Keratinocyte (primary cell): ENCODE results near the gene APOE.

Source experiments
- EZH2 ChIP-seq: IDR thresholded peaks from one replicate; pipeline ENCODE4 v1.6.1; 2012; ENCODE audit warnings: inconsistent platforms, mild to moderate bottlenecking, low read length, moderate library complexity
- TF ChIP-seq, protein P1 (sequence below), 3 experiments: IDR thresholded peaks in 1 of 3; conservative IDR thresholded peaks in 1 of 3; optimal IDR thresholded peaks in 1 of 3; 2 replicates in 2 of 3; 3 replicates in 1 of 3; pipeline versions ENCODE3 to v1.5.1; 2011; ENCODE audit warnings: low read length in 3 of 3, mild to moderate bottlenecking in 3 of 3, moderate library complexity in 2 of 3, control low read depth in 1 of 3, inconsistent platforms in 1 of 3; ENCODE audit not compliant: insufficient read depth in 2 of 3; ENCODE audit errors: extremely low read depth in 1 of 3

DNA sequence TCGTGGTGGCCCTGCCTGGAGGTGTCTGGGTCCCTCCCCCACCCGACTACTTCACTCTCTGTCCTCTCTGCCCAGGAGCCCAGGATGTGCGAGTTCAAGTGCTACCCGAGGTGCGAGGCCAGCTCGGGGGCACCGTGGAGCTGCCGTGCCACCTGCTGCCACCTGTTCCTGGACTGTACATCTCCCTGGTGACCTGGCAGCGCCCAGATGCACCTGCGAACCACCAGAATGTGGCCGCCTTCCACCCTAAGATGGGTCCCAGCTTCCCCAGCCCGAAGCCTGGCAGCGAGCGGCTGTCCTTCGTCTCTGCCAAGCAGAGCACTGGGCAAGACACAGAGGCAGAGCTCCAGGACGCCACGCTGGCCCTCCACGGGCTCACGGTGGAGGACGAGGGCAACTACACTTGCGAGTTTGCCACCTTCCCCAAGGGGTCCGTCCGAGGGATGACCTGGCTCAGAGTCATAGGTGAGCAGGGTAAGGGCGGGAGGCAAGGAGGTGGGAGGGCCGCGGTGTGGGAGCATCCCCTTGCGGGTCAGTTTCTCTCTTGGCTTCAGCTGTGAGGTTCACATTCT lies 40.3 kb upstream of the APOE start:
- TF ChIP-seq, protein P1, sequence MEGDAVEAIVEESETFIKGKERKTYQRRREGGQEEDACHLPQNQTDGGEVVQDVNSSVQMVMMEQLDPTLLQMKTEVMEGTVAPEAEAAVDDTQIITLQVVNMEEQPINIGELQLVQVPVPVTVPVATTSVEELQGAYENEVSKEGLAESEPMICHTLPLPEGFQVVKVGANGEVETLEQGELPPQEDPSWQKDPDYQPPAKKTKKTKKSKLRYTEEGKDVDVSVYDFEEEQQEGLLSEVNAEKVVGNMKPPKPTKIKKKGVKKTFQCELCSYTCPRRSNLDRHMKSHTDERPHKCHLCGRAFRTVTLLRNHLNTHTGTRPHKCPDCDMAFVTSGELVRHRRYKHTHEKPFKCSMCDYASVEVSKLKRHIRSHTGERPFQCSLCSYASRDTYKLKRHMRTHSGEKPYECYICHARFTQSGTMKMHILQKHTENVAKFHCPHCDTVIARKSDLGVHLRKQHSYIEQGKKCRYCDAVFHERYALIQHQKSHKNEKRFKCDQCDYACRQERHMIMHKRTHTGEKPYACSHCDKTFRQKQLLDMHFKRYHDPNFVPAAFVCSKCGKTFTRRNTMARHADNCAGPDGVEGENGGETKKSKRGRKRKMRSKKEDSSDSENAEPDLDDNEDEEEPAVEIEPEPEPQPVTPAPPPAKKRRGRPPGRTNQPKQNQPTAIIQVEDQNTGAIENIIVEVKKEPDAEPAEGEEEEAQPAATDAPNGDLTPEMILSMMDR (optimal IDR thresholded peaks at IDR 0.05 in 1 of 3, IDR thresholded peaks at IDR 0.05 in 1 of 3, conservative IDR thresholded peaks at IDR 0.05 in 1 of 3; ENCODE audit: extremely low read depth in 1 of 3, insufficient read depth in 2 of 3, low read length in 3 of 3) = no peak
- no peak for TF ChIP-seq EZH2
